ENCODE results near the gene FGD5.

DNA sequence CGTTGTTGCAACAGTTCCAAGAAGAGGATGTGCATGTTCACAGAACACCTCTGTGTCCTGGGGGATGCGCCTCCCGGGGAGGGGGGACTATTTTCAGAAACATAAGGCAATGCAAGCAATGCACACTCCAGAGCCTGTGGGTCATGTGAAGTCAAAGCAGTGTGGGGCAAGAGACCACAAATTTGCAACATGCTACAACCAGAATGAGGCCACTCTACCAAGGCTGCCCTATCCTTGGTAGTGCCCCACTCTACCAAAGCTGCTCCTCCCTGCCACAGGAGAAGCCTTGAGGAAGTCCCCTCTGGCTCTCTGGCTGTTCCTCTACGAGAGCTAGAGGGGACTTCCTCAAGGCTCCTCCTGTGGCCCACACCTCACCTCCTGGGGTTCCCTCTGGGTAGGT lies 120.2 kb downstream of the FGD5 start:
- TF ChIP-seq POLR2A (IDR thresholded peaks at IDR 0.05) = no peak
- TF ChIP-seq, protein P1, sequence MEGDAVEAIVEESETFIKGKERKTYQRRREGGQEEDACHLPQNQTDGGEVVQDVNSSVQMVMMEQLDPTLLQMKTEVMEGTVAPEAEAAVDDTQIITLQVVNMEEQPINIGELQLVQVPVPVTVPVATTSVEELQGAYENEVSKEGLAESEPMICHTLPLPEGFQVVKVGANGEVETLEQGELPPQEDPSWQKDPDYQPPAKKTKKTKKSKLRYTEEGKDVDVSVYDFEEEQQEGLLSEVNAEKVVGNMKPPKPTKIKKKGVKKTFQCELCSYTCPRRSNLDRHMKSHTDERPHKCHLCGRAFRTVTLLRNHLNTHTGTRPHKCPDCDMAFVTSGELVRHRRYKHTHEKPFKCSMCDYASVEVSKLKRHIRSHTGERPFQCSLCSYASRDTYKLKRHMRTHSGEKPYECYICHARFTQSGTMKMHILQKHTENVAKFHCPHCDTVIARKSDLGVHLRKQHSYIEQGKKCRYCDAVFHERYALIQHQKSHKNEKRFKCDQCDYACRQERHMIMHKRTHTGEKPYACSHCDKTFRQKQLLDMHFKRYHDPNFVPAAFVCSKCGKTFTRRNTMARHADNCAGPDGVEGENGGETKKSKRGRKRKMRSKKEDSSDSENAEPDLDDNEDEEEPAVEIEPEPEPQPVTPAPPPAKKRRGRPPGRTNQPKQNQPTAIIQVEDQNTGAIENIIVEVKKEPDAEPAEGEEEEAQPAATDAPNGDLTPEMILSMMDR (IDR thresholded peaks at IDR 0.05) = no peak
